DMS153 treated with DMSO at 0.1 percent for 48 hours (cell line): ENCODE results near the gene NAXE.
A peak's percentile ranks its signal among the peaks of the same experiment; 100 is the strongest.
"Not testable (repeated sequence)": the region's sequence is repeated elsewhere in the genome, so short reads cannot be mapped to it uniquely, and the experiment has no call there.

Source experiments
- DNase-seq: peaks from one replicate; lab custom pipeline; 2025; ENCODE audit not compliant: unreplicated experiment; lab: John Stamatoyannopoulos, UW

The NAXE gene

DNA sequence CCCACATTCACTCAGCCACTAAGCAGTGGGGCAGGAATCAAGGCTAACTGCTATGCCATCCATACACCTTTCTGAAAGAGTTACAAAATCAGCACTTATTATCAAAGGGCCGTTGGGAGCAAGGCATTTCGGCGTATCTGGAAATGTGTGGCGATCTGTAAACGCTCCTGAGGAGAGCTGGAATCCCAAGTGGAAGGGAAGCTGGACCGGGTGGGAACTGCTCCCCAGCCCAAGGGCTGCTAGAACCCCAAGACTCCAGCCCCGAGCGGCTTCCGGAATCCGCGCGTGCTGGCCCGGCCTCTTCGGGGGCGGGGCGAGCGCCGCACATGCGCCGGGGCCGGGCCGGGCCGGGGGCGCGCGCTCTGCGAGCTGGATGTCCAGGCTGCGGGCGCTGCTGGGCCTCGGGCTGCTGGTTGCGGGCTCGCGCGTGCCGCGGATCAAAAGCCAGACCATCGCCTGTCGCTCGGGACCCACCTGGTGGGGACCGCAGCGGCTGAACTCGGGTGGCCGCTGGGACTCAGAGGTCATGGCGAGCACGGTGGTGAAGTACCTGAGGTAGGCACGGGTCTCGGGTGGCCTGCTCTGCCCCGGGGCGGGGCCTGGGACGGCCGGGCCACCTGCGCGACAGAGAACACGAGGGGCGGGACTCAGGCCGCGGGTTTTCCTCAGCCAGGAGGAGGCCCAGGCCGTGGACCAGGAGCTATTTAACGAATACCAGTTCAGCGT lies at the start of gene NAXE:
NAXE (plus strand) TSS at position 345 of the 726 bp plus-strand sequence; CDS start at position 374, 29 bp downstream.
- DNase-seq: peak; percentile 89

GRCh38 chr1:156543066-156543465 lies 48.5 kb upstream of the NAXE start:
- DNase-seq: no peak

GRCh38 chr1:156544592-156545102 lies 46.9 kb upstream of the NAXE start:
- DNase-seq: no peak

DNA sequence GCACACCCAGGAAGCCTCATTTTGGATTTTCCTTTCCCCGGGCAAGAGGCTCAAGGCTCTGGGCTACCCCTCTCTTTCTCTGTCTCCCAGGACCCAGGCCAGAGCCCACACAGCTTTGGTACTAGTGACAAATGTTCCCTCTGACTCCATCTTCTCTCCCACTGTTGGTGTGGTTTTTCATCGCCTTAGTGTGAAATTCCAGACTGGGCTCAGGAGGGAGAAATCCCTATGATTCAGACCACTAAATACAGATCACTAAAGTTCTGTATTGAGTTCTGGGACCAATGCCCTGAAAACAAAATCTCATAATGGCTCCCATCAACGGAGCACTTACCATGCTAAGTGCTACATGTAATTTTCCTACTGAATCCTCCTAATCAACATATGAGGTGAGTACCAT lies 45.3 kb upstream of the NAXE start:
- no peak for DNase-seq

DNA sequence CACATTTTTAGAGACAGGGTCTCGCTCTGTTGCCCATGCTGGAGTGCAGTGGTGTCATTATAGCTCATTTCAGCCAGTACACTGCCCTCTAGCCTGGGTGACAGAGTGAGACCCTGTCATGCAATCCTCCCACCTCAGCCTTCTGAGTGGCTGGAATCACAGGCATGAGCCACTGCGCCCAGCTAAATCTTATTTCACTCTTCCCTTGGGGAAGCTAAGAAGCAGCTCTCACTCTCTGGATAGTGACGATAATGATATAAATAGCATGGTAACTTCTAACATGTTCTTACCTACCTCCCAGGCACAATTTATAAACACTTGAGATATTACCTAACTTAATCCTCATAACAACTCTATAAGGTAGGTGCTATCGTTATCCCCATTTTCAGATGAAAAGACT lies 44.1 kb upstream of the NAXE start:
- no peak for DNase-seq

- no peak for DNase-seq
Measured at GRCh38 chr1:156547982-156548381, 43.6 kb upstream of the NAXE start.

GRCh38 chr1:156549390-156549789 lies 42.2 kb upstream of the NAXE start:
- no peak for DNase-seq

DNA sequence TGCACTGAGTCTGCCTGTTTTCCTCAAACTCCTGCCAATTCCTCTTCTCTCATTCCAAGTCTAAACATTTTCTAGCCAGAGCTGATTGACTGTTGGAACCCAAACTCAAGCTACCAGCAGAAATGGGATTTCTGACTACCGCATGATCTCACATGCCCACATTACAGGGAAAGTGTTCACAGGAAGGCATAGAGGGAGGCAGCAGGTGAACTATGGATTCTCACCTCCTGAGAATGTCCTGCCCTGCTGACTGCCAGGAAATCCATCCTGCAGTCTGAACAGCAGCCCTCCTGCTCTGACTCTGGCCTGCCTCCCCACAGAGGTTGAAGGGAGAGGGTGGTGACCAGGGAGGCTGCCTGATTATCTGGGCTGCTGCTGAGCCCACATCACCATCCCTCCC lies 41.7 kb upstream of the NAXE start:
- DNase-seq: no peak

DNA sequence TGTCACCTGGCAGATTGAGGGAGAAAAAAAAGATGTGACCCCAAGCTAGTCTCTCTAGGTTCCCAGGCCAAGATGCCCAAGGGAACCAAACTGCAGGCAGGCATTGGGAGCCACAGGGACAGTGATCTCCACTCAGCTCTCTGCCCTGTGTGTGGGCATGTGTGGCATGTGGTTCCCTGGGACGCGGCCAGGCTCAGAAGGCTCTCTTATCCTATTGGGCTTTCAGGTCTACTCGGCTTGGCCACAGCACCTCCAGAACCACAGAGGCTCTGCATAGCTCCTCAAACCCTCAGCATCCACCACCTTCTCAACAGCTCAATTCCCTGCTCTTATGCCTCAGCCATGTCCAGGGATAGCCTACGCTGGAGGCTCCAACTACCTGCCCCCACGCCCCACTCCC lies 41.2 kb upstream of the NAXE start:
- no peak for DNase-seq

DNA sequence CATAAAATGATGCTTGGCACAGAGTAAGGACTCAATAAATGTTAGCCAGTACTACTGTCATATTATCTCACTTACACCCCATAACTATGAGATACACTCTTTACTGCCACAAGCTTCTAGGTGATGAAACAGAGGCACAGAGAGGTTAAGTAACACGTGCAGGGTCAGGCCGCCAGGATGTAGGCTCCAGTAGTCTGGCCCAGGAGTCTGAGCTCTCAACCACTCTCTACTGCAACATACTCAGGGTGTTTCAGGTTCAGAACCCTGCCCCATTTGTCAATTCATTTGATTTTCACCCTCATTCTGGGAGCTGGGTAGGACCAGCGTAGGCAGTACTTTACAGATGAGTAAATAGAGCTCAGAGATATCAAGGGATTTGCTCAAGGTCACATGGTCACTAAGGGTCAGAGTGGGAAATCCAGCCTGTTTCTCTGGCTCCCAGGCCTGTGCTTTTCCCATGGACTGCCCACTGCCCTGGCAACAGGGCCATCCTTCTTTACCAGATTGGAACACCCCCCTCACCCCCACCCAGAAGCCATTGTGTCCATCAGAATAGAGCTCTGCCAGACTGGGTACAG lies 40.4 kb upstream of the NAXE start:
- no peak for DNase-seq

GRCh38 chr1:156551869-156552268 lies 39.7 kb upstream of the NAXE start:
- DNase-seq: no peak

- DNase-seq: no peak
Measured at GRCh38 chr1:156552518-156552917, 39.1 kb upstream of the NAXE start.

GRCh38 chr1:156552937-156553336 lies 38.6 kb upstream of the NAXE start:
- DNase-seq: not testable (repeated sequence)

DNA sequence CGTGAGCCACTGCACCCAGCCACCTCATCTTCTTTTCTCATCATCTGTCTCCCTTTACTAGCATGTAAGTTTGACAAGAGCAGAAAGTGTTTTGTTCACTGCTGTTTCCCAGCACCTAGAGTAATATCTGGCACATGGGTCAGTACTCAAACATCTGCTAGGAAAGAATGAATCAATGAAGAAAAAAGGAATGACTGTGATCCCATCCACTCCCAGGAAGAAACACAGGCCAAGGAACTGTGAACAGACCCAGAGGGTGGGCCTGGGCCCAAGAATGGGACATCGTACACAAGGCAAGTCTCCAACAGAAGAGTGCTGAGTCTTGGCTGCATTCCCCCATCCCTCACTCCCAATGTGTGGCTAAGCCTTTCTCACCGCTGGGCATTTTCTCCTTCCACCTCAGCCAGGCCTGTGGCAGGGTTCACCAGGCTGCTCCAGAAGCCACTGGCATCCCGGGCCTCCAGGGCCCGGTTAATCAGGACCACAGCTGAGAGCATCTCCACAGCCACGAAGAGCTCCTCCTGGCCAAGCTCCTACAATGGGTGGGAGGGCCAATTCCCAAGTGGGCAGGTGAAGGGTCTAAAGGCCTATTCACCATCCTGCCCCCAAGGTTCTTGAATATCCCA lies 37.6 kb upstream of the NAXE start:
- DNase-seq: no peak

DNA sequence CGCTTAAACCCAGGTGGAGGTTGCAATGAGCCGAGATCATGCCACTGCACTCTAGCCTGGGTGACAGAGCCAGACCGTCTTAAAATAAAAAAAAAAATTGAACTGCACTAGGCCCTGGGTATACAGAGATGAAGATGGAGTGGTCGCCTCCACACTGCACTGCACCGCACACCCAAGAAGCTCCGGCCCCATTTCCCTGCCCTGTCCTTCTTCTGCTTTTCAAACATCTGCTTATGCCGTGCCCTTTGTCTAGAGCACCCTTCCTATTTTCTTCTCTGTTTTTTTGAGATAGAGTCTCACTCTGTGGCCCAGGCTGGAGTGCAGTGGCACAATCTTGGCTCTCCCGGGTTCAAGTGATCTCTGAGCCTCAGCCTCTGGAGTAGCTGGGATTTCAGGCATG lies 36.6 kb upstream of the NAXE start:
- DNase-seq: no peak

- no peak for DNase-seq
Measured at GRCh38 chr1:156555715-156556114, 35.9 kb upstream of the NAXE start.

DNA sequence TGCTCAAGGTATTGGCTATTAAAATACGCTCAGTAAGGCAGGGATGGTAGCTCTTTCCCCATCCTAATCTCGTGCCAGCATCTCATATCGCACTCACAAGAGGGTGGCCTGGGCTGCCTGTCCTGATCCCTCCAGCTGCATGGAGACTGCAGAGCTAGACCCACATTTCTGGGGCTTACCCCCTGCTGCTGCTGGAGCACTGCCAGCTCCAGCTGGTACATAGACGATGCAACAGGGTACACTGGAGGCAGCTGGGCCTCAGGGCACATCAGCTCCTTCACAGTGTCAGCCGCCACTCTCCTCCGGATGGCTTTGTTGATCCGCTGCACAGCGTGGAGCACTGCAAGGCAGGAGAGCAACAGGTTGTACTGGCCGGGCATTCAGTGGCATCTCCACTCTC lies 35.2 kb upstream of the NAXE start:
- DNase-seq: no peak

DNA sequence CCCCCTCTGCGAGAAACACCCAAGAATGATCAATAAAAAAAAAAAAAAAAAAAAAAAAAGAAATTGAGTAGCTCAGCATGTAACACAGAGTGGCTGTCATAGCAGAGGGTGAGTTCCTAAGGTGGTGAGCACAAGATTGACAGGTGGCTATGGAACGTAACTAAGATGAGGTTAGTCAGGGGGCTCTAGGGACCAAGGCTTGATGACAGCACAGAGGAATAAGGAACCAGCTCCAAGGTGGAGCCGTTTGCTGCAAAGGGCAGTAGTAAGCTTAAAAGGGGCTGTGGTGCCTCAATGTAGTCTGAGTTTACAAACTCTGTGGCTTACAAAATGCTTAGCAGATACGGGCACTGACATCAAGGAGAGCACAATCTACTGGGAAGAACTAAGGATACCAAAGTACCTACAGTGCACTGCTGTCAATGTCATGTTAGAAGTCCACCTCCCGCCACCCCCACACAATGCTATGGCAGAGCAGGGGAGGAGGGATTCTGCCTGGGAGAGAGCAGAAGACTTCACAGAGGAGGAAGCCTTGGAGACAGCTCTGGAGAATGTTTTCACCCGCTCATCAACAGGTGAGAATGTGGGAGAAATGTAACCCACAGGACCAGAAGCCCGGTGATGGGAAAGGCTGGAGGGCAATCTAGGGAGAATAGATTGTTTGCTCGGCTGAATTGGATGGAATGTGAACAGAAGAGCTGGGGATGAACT lies 32.3 kb upstream of the NAXE start:
- no peak for DNase-seq

- DNase-seq: no peak
Measured at GRCh38 chr1:156559797-156560385, 31.7 kb upstream of the NAXE start.

GRCh38 chr1:156560585-156561163 lies 30.9 kb upstream of the NAXE start:
- DNase-seq: no peak

GRCh38 chr1:156565519-156565918 lies 26.1 kb upstream of the NAXE start:
- no peak for DNase-seq
